IMR-90 (cell line): ENCODE data around the gene HHIPL1. TPM values are rescaled to one million over a fixed set of nuclear protein-coding genes. Genes with fewer than 3 reads are reported as not detected.

Experiments used
- polyA plus RNA-seq, 3 experiments: library from polyadenylated mRNA; depleted of rRNA; stranded (reverse); fragments of >200 nt; gene quantifications; 2 replicates each; pipeline ENCODE4 v1.2.3, GENCODE V29; 2012; ENCODE audit warnings: low replicate concordance in 1 of 3
- total RNA-seq: library from RNA; depleted of rRNA; stranded (reverse); fragments of >200 nt; gene quantifications from 2 replicates; pipeline ENCODE4 v1.2.3, GENCODE V29; 2012
- TF ChIP-seq, protein P1 (sequence below): fragments of 150-350 bp; IDR thresholded peaks from 2 replicates; pipeline ENCODE4 v1.6.1; 2017; ENCODE audit warnings: mild to moderate bottlenecking, antibody characterized with exemption, low read length, low read depth
- TF ChIP-seq, protein P2 (sequence below): conservative IDR thresholded peaks from 2 replicates; pipeline ENCODE4 v1.5.1; 2012; ENCODE audit warnings: mild to moderate bottlenecking, low read depth, low read length, improper control_type of control experiment

The HHIPL1 gene
- total and polyA plus RNA-seq, 2 of the 4 experiments (the other 2 are of a cell fraction): 0.65 to 0.72 TPM

DNA sequence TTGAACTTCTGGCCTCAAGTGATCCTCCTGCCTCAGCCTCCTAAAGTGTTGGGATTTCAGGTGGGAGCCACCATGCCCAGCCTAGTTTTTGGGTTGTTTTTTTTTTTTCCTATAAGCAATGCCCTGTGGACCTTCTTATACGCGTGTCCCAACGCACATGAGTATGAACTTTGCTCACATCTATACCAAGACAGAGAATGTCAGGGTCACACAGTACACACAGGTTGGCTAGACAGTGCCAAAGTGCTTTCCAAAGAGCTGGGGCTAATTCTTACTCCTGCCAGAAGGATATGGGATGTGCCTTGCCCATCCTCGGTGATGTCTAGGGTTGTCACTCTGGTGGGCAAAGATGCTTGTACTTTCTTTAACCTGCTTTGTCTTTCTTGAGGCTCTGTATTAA is 33.3 kb upstream of the HHIPL1 start (continued):
- TF ChIP-seq, protein P1, sequence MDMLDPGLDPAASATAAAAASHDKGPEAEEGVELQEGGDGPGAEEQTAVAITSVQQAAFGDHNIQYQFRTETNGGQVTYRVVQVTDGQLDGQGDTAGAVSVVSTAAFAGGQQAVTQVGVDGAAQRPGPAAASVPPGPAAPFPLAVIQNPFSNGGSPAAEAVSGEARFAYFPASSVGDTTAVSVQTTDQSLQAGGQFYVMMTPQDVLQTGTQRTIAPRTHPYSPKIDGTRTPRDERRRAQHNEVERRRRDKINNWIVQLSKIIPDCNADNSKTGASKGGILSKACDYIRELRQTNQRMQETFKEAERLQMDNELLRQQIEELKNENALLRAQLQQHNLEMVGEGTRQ: no peak
- TF ChIP-seq, protein P2, sequence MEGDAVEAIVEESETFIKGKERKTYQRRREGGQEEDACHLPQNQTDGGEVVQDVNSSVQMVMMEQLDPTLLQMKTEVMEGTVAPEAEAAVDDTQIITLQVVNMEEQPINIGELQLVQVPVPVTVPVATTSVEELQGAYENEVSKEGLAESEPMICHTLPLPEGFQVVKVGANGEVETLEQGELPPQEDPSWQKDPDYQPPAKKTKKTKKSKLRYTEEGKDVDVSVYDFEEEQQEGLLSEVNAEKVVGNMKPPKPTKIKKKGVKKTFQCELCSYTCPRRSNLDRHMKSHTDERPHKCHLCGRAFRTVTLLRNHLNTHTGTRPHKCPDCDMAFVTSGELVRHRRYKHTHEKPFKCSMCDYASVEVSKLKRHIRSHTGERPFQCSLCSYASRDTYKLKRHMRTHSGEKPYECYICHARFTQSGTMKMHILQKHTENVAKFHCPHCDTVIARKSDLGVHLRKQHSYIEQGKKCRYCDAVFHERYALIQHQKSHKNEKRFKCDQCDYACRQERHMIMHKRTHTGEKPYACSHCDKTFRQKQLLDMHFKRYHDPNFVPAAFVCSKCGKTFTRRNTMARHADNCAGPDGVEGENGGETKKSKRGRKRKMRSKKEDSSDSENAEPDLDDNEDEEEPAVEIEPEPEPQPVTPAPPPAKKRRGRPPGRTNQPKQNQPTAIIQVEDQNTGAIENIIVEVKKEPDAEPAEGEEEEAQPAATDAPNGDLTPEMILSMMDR: no peak
